WTC11 (cell line): ENCODE data around the gene HDAC8.
"Not testable (repeated sequence)": the region's sequence is repeated elsewhere in the genome, so short reads cannot be mapped to it uniquely, and the experiment has no call there.

Source experiments
- USF1 ChIP-seq: sonication (generic); formaldehyde crosslinking; IDR thresholded peaks from 2 replicates; pipeline ENCODE4 v1.8.0; 2022; ENCODE audit warnings: mild to moderate bottlenecking, missing genetic modification reagents
- TF ChIP-seq, protein P1 (sequence below): fragments of 200-600 bp; IDR thresholded peaks from 2 replicates; pipeline ENCODE4 v1.8.0; 2022; ENCODE audit warnings: antibody characterized with exemption

GRCh38 chrX:72449034-72449433 is 123.6 kb downstream of the HDAC8 start:
- TF ChIP-seq, protein P1, sequence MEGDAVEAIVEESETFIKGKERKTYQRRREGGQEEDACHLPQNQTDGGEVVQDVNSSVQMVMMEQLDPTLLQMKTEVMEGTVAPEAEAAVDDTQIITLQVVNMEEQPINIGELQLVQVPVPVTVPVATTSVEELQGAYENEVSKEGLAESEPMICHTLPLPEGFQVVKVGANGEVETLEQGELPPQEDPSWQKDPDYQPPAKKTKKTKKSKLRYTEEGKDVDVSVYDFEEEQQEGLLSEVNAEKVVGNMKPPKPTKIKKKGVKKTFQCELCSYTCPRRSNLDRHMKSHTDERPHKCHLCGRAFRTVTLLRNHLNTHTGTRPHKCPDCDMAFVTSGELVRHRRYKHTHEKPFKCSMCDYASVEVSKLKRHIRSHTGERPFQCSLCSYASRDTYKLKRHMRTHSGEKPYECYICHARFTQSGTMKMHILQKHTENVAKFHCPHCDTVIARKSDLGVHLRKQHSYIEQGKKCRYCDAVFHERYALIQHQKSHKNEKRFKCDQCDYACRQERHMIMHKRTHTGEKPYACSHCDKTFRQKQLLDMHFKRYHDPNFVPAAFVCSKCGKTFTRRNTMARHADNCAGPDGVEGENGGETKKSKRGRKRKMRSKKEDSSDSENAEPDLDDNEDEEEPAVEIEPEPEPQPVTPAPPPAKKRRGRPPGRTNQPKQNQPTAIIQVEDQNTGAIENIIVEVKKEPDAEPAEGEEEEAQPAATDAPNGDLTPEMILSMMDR = not testable (repeated sequence)
- TF ChIP-seq USF1 (CRISPR knock-in tag) = not testable (repeated sequence)
